ENCODE data around the gene LRRTM2. TPM values are rescaled to one million over a fixed set of nuclear protein-coding genes. Genes with fewer than 3 reads are reported as not detected.

LRRTM2 gene
- total and polyA plus RNA-seq, 9 donors, result 0.30 to 1.0 (median 0.53) TPM

GRCh38 chr5:138889994-138890393, 14.9 kb upstream of the LRRTM2 start:
- Histone ChIP-seq H3K27ac (ENCODE audit: low read length) (no peak overlapping the region), H3K9me3 (replicated peaks; ENCODE audit: control insufficient read depth, low read depth, low read length) (peaks cover 2% of the 10 kb centered on the region), H3K27me3 (ENCODE audit: control insufficient read depth, insufficient read depth, low read length) (no peaks in the 10 kb centered on the region), H3K4me3 (ENCODE audit: low read length) (no peak overlapping the region), H3K4me1 (ENCODE audit: control insufficient read depth, insufficient read depth, low read length) (no peaks in the 10 kb centered on the region), H3K36me3 (ENCODE audit: control insufficient read depth, insufficient read depth, low read length) (peaks cover 28% of the 10 kb centered on the region)
- no peak for DNase-seq

- Histone ChIP-seq H3K4me1 (ENCODE audit: control insufficient read depth, insufficient read depth, low read length) (no peaks in the 10 kb centered on the region), H3K9me3 (replicated peaks; ENCODE audit: control insufficient read depth, low read depth, low read length) (no peaks in the 10 kb centered on the region), H3K4me3 (ENCODE audit: low read length) (no peak overlapping the region), H3K27ac (ENCODE audit: low read length) (no peak overlapping the region), H3K27me3 (ENCODE audit: control insufficient read depth, insufficient read depth, low read length) (no peaks in the 10 kb centered on the region), H3K36me3 (ENCODE audit: control insufficient read depth, insufficient read depth, low read length) (peaks cover 12% of the 10 kb centered on the region)
- DNase-seq, result no peak
These were observed 9.4 kb upstream of the LRRTM2 start for GRCh38 chr5:138884554-138884953.

- no peak overlapping the region for H3K27ac ChIP-seq (ENCODE audit: low read length)
- WGBS (ENCODE audit: insufficient coverage), result no CpG with 5 or more reads among the region's 1 CpG
- no peaks in the 10 kb centered on the region for H3K4me1 ChIP-seq (ENCODE audit: control insufficient read depth, insufficient read depth, low read length)
- no peak for DNase-seq
- no peaks in the 10 kb centered on the region for H3K27me3 ChIP-seq (ENCODE audit: control insufficient read depth, insufficient read depth, low read length)
- no peaks in the 10 kb centered on the region for H3K9me3 ChIP-seq (replicated peaks; ENCODE audit: control insufficient read depth, low read depth, low read length)
- no peak overlapping the region for H3K4me3 ChIP-seq (ENCODE audit: low read length)
- peaks cover 7% of the 10 kb centered on the region for H3K36me3 ChIP-seq (ENCODE audit: control insufficient read depth, insufficient read depth, low read length)
These were observed 9.0 kb upstream of the LRRTM2 start for GRCh38 chr5:138884094-138884493.

GRCh38 chr5:138883211-138883610, 8.1 kb upstream of the LRRTM2 start:
- DNase-seq, result no peak
- H3K4me3 ChIP-seq (ENCODE audit: low read length), result no peak overlapping the region
- peaks cover 3% of the 10 kb centered on the region for H3K4me1 ChIP-seq (ENCODE audit: control insufficient read depth, insufficient read depth, low read length)
- no peaks in the 10 kb centered on the region for H3K27me3 ChIP-seq (ENCODE audit: control insufficient read depth, insufficient read depth, low read length)
- H3K36me3 ChIP-seq (ENCODE audit: control insufficient read depth, insufficient read depth, low read length), result peaks cover 4% of the 10 kb centered on the region
- no peaks in the 10 kb centered on the region for H3K9me3 ChIP-seq (replicated peaks; ENCODE audit: control insufficient read depth, low read depth, low read length)
- no peak overlapping the region for H3K27ac ChIP-seq (ENCODE audit: low read length)

GRCh38 chr5:138878437-138879235, 3.5 kb upstream of the LRRTM2 start:
- 88% methylated on average over 1 of the region's 7 CpGs for WGBS (ENCODE audit: insufficient coverage)
- Histone ChIP-seq H3K27me3 (ENCODE audit: control insufficient read depth, insufficient read depth, low read length) (no peaks in the 10 kb centered on the region), H3K36me3 (ENCODE audit: control insufficient read depth, insufficient read depth, low read length) (peaks cover 2% of the 10 kb centered on the region), H3K27ac (ENCODE audit: low read length) (no peak overlapping the region), H3K4me3 (ENCODE audit: low read length) (no peak overlapping the region), H3K9me3 (replicated peaks; ENCODE audit: control insufficient read depth, low read depth, low read length) (no peaks in the 10 kb centered on the region), H3K4me1 (ENCODE audit: control insufficient read depth, insufficient read depth, low read length) (peaks cover 13% of the 10 kb centered on the region)
- DNase-seq, result no peak

- Histone ChIP-seq H3K4me3 (ENCODE audit: low read length) (no peak overlapping the region), H3K4me1 (ENCODE audit: control insufficient read depth, insufficient read depth, low read length) (peaks cover 20% of the 10 kb centered on the region), H3K27me3 (ENCODE audit: control insufficient read depth, insufficient read depth, low read length) (no peaks in the 10 kb centered on the region), H3K9me3 (replicated peaks; ENCODE audit: control insufficient read depth, low read depth, low read length) (no peaks in the 10 kb centered on the region), H3K36me3 (ENCODE audit: control insufficient read depth, insufficient read depth, low read length) (peaks cover 2% of the 10 kb centered on the region), H3K27ac (ENCODE audit: low read length) (no peak overlapping the region)
- WGBS (ENCODE audit: insufficient coverage), result 97% methylated on average over 2 of the region's 4 CpGs
- no peak for DNase-seq
These were observed 1.7 kb upstream of the LRRTM2 start for GRCh38 chr5:138876811-138877210.

- H3K36me3 ChIP-seq (ENCODE audit: control insufficient read depth, insufficient read depth, low read length), result peaks cover 2% of the 10 kb centered on the region
- no peak overlapping the region for H3K27ac ChIP-seq (ENCODE audit: low read length)
- H3K4me1 ChIP-seq (ENCODE audit: control insufficient read depth, insufficient read depth, low read length), result peaks cover 20% of the 10 kb centered on the region
- no peaks in the 10 kb centered on the region for H3K9me3 ChIP-seq (replicated peaks; ENCODE audit: control insufficient read depth, low read depth, low read length)
- DNase-seq, result no peak
- no peak overlapping the region for H3K4me3 ChIP-seq (ENCODE audit: low read length)
- WGBS (ENCODE audit: insufficient coverage), result no CpG with 5 or more reads among the region's 3 CpGs
- no peaks in the 10 kb centered on the region for H3K27me3 ChIP-seq (ENCODE audit: control insufficient read depth, insufficient read depth, low read length)
These were observed 811 bp upstream of the LRRTM2 start for GRCh38 chr5:138875946-138876345.

- peak overlapping the region; percentile 90 for H3K27ac ChIP-seq (ENCODE audit: low read length)
- no peak overlapping the region for H3K4me3 ChIP-seq (ENCODE audit: low read length)
- WGBS (ENCODE audit: insufficient coverage), result 31% methylated on average over 2 of the region's 2 CpGs
- peaks cover 20% of the 10 kb centered on the region for H3K4me1 ChIP-seq (ENCODE audit: control insufficient read depth, insufficient read depth, low read length)
- no peaks in the 10 kb centered on the region for H3K27me3 ChIP-seq (ENCODE audit: control insufficient read depth, insufficient read depth, low read length)
- H3K9me3 ChIP-seq (replicated peaks; ENCODE audit: control insufficient read depth, low read depth, low read length), result no peaks in the 10 kb centered on the region
- peaks cover 2% of the 10 kb centered on the region for H3K36me3 ChIP-seq (ENCODE audit: control insufficient read depth, insufficient read depth, low read length)
- no peak for DNase-seq
These were observed 379 bp upstream of the LRRTM2 start for GRCh38 chr5:138875552-138875875.

- DNase-seq, result peak; percentile 33
- Histone ChIP-seq H3K4me1 (ENCODE audit: control insufficient read depth, insufficient read depth, low read length) (peaks cover 20% of the 10 kb centered on the region), H3K27ac (ENCODE audit: low read length) (peak overlapping the region; percentile 90), H3K4me3 (ENCODE audit: low read length) (no peak overlapping the region), H3K27me3 (ENCODE audit: control insufficient read depth, insufficient read depth, low read length) (no peaks in the 10 kb centered on the region), H3K36me3 (ENCODE audit: control insufficient read depth, insufficient read depth, low read length) (no peaks in the 10 kb centered on the region), H3K9me3 (replicated peaks; ENCODE audit: control insufficient read depth, low read depth, low read length) (no peaks in the 10 kb centered on the region)
- WGBS (ENCODE audit: insufficient coverage), result 27% methylated on average over 2 of the region's 6 CpGs
These were observed 894 bp downstream of the LRRTM2 start for GRCh38 chr5:138874241-138874640.

GRCh38 chr5:138873466-138874221, 1.5 kb downstream of the LRRTM2 start:
- 60% methylated on average over 10 of the region's 17 CpGs for WGBS (ENCODE audit: insufficient coverage)
- no peak overlapping the region for H3K4me3 ChIP-seq (ENCODE audit: low read length)
- peak overlapping the region; percentile 90 for H3K27ac ChIP-seq (ENCODE audit: low read length)
- no peaks in the 10 kb centered on the region for H3K27me3 ChIP-seq (ENCODE audit: control insufficient read depth, insufficient read depth, low read length)
- DNase-seq, result peak; percentile 16
- no peaks in the 10 kb centered on the region for H3K36me3 ChIP-seq (ENCODE audit: control insufficient read depth, insufficient read depth, low read length)
- H3K4me1 ChIP-seq (ENCODE audit: control insufficient read depth, insufficient read depth, low read length), result peaks cover 18% of the 10 kb centered on the region
- H3K9me3 ChIP-seq (replicated peaks; ENCODE audit: control insufficient read depth, low read depth, low read length), result no peaks in the 10 kb centered on the region

Measured in muscle of leg (tissue), 11 donors.